ENCODE measurements around the gene CDH16. TPM values are rescaled to one million over a fixed set of nuclear protein-coding genes. Genes with fewer than 3 reads are reported as not detected.

The CDH16 gene
- total and polyA plus RNA-seq, 2 of the 13 experiments (the other 11 are each of a cell fraction or from before 2014, with no cell fraction given) = 2.7 to 3.9 TPM

DNA sequence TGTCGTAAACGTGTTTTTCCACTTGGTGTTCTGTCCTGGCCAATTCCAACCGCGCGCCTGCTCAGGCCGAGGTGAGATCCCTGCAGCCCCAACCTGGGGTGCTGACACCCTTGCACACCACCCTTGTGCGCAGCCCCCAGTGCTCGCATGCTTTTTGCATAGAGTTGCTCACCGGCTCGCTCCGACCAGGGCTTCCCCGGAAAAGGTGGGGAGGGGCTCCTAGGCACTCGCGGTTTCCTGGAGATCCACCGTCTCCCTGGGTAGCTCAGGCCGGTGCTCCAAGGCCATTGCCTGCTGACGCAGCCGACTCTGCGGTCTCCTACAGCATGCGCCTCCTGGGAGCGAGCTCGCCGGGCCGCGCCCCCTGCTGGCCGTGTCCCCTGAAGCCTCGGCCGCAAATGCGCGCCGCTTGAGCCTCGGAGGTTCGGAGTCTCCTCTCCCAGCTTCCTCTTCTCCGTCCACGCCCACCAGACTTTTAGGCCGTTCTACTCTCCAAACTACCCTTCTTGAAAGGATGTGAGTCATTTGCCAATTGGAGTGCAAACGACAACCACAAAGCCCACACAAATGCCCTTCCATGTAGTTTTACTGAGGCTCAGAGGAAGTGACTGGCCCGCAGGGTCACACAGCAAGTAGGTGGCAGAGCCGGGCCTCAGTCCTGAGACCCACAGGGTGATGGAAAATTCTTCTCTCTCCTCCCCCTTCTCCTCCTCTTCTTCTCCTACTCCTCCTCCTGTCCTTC is 45.6 kb downstream of the CDH16 start (continued):
- TF ChIP-seq, protein P1, sequence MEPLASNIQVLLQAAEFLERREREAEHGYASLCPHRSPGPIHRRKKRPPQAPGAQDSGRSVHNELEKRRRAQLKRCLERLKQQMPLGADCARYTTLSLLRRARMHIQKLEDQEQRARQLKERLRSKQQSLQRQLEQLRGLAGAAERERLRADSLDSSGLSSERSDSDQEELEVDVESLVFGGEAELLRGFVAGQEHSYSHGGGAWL (CRISPR knock-in tag; IDR thresholded peaks at IDR 0.05) = peak; percentile 63; the same call in 1 of the 2 replicates
- TF ChIP-seq ZNF446 (CRISPR knock-in tag; IDR thresholded peaks at IDR 0.05) (no peak), CBX1 (IDR thresholded peaks at IDR 0.05; ENCODE audit: low read depth) (peak; percentile 94), ZNF572 (CRISPR knock-in tag; IDR thresholded peaks at IDR 0.05) (peak; percentile 98), BHLHE40 (IDR thresholded peaks at IDR 0.05; ENCODE audit: low read length) (peak; percentile 61), RARA (CRISPR knock-in tag; IDR thresholded peaks at IDR 0.05) (peak; percentile 47; the same call in 1 of the 2 replicates), DR1 (CRISPR knock-in tag; IDR thresholded peaks at IDR 0.05) (no peak), RXRB (CRISPR knock-in tag; IDR thresholded peaks at IDR 0.05; ENCODE audit: borderline replicate concordance) (peak; percentile 58; the same call in 1 of the 2 replicates), RBAK (CRISPR knock-in tag; IDR thresholded peaks at IDR 0.05) (no peak), MTF2 (CRISPR knock-in tag; IDR thresholded peaks at IDR 0.05; ENCODE audit: borderline replicate concordance) (peak; percentile 99; the same call in 1 of the 2 replicates), KDM3A (CRISPR knock-in tag; IDR thresholded peaks at IDR 0.05; ENCODE audit: low read depth) (peak; percentile 88; the same call in 1 of the 2 replicates), FOSL2 (CRISPR knock-in tag; IDR thresholded peaks at IDR 0.05) (peak; percentile 61; the same call in 1 of the 2 replicates), ZNF343 (CRISPR knock-in tag; IDR thresholded peaks at IDR 0.05) (no peak), ATF1 (CRISPR knock-in tag; IDR thresholded peaks at IDR 0.05) (no peak), BCL6 (CRISPR knock-in tag; IDR thresholded peaks at IDR 0.05) (peak; percentile 81), KMT2A (CRISPR knock-in tag; IDR thresholded peaks at IDR 0.05) (peak; percentile 68; the same call in 1 of the 2 replicates), KMT2B (CRISPR knock-in tag; IDR thresholded peaks at IDR 0.05) (0 out of 2 replicates have a peak, but pooled peaks have one; percentile 35)
- TF ChIP-seq, protein P2, sequence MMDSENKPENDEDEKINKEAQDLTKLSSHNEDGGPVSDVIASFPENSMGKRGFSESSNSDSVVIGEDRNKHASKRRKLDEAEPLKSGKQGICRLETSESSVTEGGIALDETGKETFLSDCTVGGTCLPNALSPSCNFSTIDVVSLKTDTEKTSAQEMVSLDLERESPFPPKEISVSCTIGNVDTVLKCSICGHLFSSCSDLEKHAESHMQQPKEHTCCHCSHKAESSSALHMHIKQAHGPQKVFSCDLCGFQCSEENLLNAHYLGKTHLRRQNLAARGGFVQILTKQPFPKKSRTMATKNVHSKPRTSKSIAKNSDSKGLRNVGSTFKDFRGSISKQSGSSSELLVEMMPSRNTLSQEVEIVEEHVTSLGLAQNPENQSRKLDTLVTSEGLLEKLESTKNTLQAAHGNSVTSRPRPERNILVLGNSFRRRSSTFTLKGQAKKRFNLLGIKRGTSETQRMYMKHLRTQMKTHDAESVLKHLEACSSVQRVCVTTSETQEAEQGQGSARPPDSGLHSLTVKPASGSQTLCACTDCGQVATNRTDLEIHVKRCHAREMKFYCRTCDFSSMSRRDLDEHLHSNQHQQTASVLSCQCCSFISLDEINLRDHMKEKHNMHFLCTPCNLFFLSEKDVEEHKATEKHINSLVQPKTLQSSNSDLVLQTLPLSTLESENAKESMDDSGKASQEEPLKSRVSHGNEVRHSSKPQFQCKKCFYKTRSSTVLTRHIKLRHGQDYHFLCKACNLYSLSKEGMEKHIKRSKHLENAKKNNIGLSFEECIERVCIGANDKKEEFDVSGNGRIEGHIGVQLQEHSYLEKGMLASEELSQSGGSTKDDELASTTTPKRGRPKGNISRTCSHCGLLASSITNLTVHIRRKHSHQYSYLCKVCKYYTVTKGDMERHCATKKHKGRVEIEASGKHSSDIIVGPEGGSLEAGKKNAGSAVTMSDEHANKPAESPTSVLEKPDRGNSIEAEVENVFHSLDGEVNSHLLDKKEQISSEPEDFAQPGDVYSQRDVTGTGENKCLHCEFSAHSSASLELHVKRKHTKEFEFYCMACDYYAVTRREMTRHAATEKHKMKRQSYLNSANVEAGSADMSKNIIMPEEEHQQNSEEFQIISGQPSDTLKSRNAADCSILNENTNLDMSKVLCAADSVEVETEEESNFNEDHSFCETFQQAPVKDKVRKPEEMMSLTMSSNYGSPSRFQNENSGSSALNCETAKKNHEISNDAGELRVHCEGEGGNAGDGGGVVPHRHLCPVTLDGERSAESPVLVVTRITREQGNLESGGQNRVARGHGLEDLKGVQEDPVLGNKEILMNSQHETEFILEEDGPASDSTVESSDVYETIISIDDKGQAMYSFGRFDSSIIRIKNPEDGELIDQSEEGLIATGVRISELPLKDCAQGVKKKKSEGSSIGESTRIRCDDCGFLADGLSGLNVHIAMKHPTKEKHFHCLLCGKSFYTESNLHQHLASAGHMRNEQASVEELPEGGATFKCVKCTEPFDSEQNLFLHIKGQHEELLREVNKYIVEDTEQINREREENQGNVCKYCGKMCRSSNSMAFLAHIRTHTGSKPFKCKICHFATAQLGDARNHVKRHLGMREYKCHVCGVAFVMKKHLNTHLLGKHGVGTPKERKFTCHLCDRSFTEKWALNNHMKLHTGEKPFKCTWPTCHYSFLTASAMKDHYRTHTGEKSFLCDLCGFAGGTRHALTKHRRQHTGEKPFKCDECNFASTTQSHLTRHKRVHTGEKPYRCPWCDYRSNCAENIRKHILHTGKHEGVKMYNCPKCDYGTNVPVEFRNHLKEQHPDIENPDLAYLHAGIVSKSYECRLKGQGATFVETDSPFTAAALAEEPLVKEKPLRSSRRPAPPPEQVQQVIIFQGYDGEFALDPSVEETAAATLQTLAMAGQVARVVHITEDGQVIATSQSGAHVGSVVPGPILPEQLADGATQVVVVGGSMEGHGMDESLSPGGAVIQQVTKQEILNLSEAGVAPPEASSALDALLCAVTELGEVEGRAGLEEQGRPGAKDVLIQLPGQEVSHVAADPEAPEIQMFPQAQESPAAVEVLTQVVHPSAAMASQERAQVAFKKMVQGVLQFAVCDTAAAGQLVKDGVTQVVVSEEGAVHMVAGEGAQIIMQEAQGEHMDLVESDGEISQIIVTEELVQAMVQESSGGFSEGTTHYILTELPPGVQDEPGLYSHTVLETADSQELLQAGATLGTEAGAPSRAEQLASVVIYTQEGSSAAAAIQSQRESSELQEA (CRISPR knock-in tag; IDR thresholded peaks at IDR 0.05; ENCODE audit: not compliant biosample characterization) = peak; percentile 87
- TF ChIP-seq, protein P3, sequence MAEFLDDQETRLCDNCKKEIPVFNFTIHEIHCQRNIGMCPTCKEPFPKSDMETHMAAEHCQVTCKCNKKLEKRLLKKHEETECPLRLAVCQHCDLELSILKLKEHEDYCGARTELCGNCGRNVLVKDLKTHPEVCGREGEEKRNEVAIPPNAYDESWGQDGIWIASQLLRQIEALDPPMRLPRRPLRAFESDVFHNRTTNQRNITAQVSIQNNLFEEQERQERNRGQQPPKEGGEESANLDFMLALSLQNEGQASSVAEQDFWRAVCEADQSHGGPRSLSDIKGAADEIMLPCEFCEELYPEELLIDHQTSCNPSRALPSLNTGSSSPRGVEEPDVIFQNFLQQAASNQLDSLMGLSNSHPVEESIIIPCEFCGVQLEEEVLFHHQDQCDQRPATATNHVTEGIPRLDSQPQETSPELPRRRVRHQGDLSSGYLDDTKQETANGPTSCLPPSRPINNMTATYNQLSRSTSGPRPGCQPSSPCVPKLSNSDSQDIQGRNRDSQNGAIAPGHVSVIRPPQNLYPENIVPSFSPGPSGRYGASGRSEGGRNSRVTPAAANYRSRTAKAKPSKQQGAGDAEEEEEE (CRISPR knock-in tag; IDR thresholded peaks at IDR 0.05; ENCODE audit: borderline replicate concordance) = peak; percentile 56; the same call in 1 of the 2 replicates
- TF ChIP-seq, protein P4, sequence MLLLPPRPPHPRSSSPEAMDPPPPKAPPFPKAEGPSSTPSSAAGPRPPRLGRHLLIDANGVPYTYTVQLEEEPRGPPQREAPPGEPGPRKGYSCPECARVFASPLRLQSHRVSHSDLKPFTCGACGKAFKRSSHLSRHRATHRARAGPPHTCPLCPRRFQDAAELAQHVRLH (CRISPR knock-in tag; IDR thresholded peaks at IDR 0.05; ENCODE audit: borderline replicate concordance, low read depth) = peak; percentile 60; the same call in 1 of the 2 replicates

Measured in HepG2 (cell line).